Neuronal stem cell (in vitro differentiated cells): ENCODE data around the gene EHMT2.
A peak's percentile ranks its signal among the peaks of the same experiment; 100 is the strongest.

Experiments used
- DNase-seq: peaks from one replicate; pipeline ENCODE4 v3.0.0-alpha.2; 2013; ENCODE audit warnings: low spot score
- H2AFZ ChIP-seq: one replicate; pipeline ENCODE4 v1.6.1; 2013; ENCODE audit warnings: mild to moderate bottlenecking, low read length, inconsistent platforms
- H2AK5ac ChIP-seq: 2 replicates; pipeline ENCODE4 v1.6.1; 2013; ENCODE audit warnings: low read depth, mild to moderate bottlenecking, inconsistent platforms, low read length, moderate library complexity, mixed read lengths
- H2BK120ac ChIP-seq: 2 replicates; pipeline ENCODE4 v1.6.1; 2013; ENCODE audit warnings: low read depth, mild to moderate bottlenecking, inconsistent platforms, low read length, moderate library complexity, mixed read lengths
- H2BK12ac ChIP-seq: one replicate; pipeline ENCODE4 v1.6.1; 2013; ENCODE audit warnings: low read length, inconsistent platforms
- H2BK15ac ChIP-seq: 2 replicates; pipeline ENCODE4 v1.6.1; 2013; ENCODE audit warnings: mild to moderate bottlenecking, low read length, inconsistent platforms, mixed read lengths
- H2BK5ac ChIP-seq: one replicate; pipeline ENCODE4 v1.6.1; 2013; ENCODE audit warnings: inconsistent platforms, mild to moderate bottlenecking, low read length, moderate library complexity
- H3K14ac ChIP-seq: one replicate; pipeline ENCODE4 v1.6.1; 2013; ENCODE audit warnings: low read length, inconsistent platforms
- H3K18ac ChIP-seq: 2 replicates; pipeline ENCODE4 v1.6.1; 2013; ENCODE audit warnings: low read length, inconsistent platforms
- H3K23ac ChIP-seq: 2 replicates; pipeline ENCODE4 v1.6.1; 2013; ENCODE audit warnings: low read depth, mild to moderate bottlenecking, mixed read lengths, low read length, inconsistent platforms; ENCODE audit not compliant: poor library complexity
- H3K27ac ChIP-seq: replicated peaks from 3 replicates; pipeline ENCODE4 v1.5.1; 2013; ENCODE audit warnings: low read length, inconsistent platforms
- H3K27me3 ChIP-seq, 3 experiments: 2 replicates each; pipeline ENCODE4 v1.6.1; 2013; ENCODE audit warnings: low read length in 3 of 3, mild to moderate bottlenecking in 2 of 3, inconsistent platforms in 1 of 3, low read depth in 1 of 3, mixed read lengths in 1 of 3, moderate library complexity in 1 of 3; ENCODE audit not compliant: control insufficient read depth in 3 of 3, insufficient read depth in 3 of 3
- H3K36me3 ChIP-seq, 2 donors: replicated peaks in 1 of 2; 2 replicates each; pipeline ENCODE4 v1.6.1; 2013; ENCODE audit warnings: low read length in 2 of 2; ENCODE audit not compliant: control insufficient read depth in 2 of 2, insufficient read depth in 2 of 2
- H3K4ac ChIP-seq: 2 replicates; pipeline ENCODE4 v1.6.1; 2013; ENCODE audit warnings: inconsistent platforms, mild to moderate bottlenecking, low read length, moderate library complexity
- H3K4me1 ChIP-seq, 2 donors: 1 replicate in 1 of 2; 2 replicates in 1 of 2; pipeline ENCODE4 v1.6.1; 2013; ENCODE audit warnings: low read length in 2 of 2, low read depth in 1 of 2; ENCODE audit not compliant: control insufficient read depth in 2 of 2, insufficient read depth in 1 of 2
- H3K4me2 ChIP-seq: one replicate; pipeline ENCODE4 v1.6.1; 2013; ENCODE audit warnings: mild to moderate bottlenecking, low read length, inconsistent platforms; ENCODE audit not compliant: insufficient read depth, poor library complexity, severe bottlenecking
- H3K4me3 ChIP-seq, 2 donors: 2 replicates each; pipeline ENCODE4 v1.5.1; 2013; ENCODE audit warnings: low read length in 2 of 2, mild to moderate bottlenecking in 2 of 2, inconsistent platforms in 1 of 2, moderate library complexity in 1 of 2
- H3K79me1 ChIP-seq: one replicate; pipeline ENCODE4 v1.6.1; 2013; ENCODE audit warnings: low read depth, mild to moderate bottlenecking, inconsistent platforms, low read length, moderate library complexity
- H3K9ac ChIP-seq: one replicate; pipeline ENCODE4 v1.6.1; 2013; ENCODE audit warnings: mild to moderate bottlenecking, low read depth, low read length, inconsistent platforms; ENCODE audit not compliant: poor library complexity
- H3K9me3 ChIP-seq, 2 donors: replicated peaks in 1 of 2; 2 replicates each; pipeline versions ENCODE3 to v1.6.1; 2013; ENCODE audit warnings: low read length in 2 of 2, mild to moderate bottlenecking in 2 of 2, inconsistent platforms in 1 of 2, low read depth in 1 of 2, mixed read lengths in 1 of 2, moderate library complexity in 1 of 2; ENCODE audit not compliant: control insufficient read depth in 2 of 2, insufficient read depth in 1 of 2
- H4K8ac ChIP-seq: one replicate; pipeline ENCODE4 v1.6.1; 2013; ENCODE audit warnings: low read depth, mild to moderate bottlenecking, inconsistent platforms, low read length, moderate library complexity
- H4K91ac ChIP-seq: one replicate; pipeline ENCODE4 v1.6.1; 2013; ENCODE audit warnings: low read length, low read depth, mild to moderate bottlenecking, inconsistent platforms; ENCODE audit not compliant: poor library complexity
- WGBS, 2 donors: extraction: QIAGEN DNeasy Blood & Tissue Kit; methylation state at CpG; one replicate each; pipeline ENCODE4 v1.1.7; 2013; ENCODE audit warnings: missing lambda C conversion rate in 2 of 2, mixed read lengths in 1 of 2; ENCODE audit not compliant: insufficient read length in 2 of 2, insufficient replicate concordance in 1 of 2; ENCODE audit errors: extremely low coverage in 2 of 2; 5-methylcytosine and 5-hydroxymethylcytosine counted together

Gene EHMT2

DNA sequence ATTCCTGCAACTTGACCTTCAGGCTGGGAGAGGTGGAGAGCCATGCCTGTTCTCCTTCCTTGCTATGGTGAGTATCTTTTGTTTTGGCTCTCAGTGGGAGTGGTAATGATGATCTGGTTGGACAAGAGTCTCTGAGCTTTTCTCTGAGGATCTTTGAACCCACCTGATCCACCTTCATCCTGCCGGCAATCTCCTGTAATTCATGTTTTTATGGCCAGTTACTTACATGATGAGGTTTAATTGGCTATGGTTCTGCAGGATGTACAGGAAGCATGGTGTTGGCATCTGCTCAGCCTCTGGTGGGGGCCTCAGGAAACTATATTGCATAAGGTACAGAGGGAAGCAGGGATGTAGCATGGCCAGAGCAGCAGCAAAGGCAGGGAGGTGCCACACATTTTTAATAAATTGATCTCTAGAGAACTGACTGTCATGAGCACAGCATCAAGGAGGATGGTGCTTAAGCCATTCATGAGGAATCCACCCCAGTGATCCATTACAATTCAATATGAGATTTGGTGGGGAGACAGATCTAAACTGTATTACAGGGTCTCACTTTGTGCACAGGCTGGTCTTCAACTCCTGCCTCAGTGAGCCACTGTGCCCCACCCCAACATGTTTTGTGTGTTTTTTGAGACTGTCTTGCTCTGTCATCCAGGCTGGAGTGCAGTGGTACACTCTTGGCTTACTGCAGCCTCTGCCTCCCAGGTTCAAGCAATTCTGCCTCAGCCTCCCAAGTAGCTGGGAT, 60.0 kb downstream of the EHMT2 start:
- Histone ChIP-seq H3K36me3 (peaks cover 39 to 55% of the 10 kb centered on the region in 2 donors), H3K4ac (no peak overlapping the region)
- WGBS, 2 donors, result no CpG with 5 or more reads among the region's 1 CpG

GRCh38 chr6:31836474-31837368, 60.8 kb downstream of the EHMT2 start:
- H3K27ac ChIP-seq, result peak overlapping the region; percentile 34
- H2AFZ ChIP-seq, result no peak overlapping the region
- H3K9ac ChIP-seq, result no peak overlapping the region
- WGBS, 2 donors, result no CpG with 5 or more reads among the region's 12 CpGs
- H2BK15ac ChIP-seq, result no peak overlapping the region
- no peak overlapping the region for H4K8ac ChIP-seq
- no peak overlapping the region for H3K23ac ChIP-seq
- peak overlapping the region; percentile 73 to 92 for H3K4me3 ChIP-seq
- H2BK5ac ChIP-seq, result no peak overlapping the region
- no peak overlapping the region for H3K4ac ChIP-seq
- peaks cover 4 to 16% of the 10 kb centered on the region in 2 donors for H3K4me1 ChIP-seq
- no peak overlapping the region for H2BK12ac ChIP-seq
- H3K36me3 ChIP-seq, result peaks cover 37 to 55% of the 10 kb centered on the region in 2 donors
- no peak overlapping the region for H2BK120ac ChIP-seq
- no peak overlapping the region for H4K91ac ChIP-seq
- peaks cover 8% of the 10 kb centered on the region for H3K79me1 ChIP-seq
- no peaks in the 10 kb centered on the region for H3K27me3 ChIP-seq
- H3K14ac ChIP-seq, result no peak overlapping the region
- no peak overlapping the region for H2AK5ac ChIP-seq
- DNase-seq, result no peak
- peaks cover 0 to 3% of the 10 kb centered on the region in 2 donors for H3K9me3 ChIP-seq
- H3K4me2 ChIP-seq, result peak overlapping the region; percentile 60
- no peak overlapping the region for H3K18ac ChIP-seq

More for the DNA sequence above, 60.0 kb downstream of the EHMT2 start:
- Histone ChIP-seq H3K9ac (no peak overlapping the region), H3K79me1 (peaks cover 8% of the 10 kb centered on the region), H3K4me3 (peak overlapping the region in 1 of 2 donors; percentile 92), H2BK120ac (no peak overlapping the region), H3K27me3 (no peaks in the 10 kb centered on the region), H4K8ac (no peak overlapping the region), H3K23ac (no peak overlapping the region), H3K4me2 (peak overlapping the region; percentile 23), H2BK15ac (no peak overlapping the region), H2AK5ac (no peak overlapping the region), H2BK5ac (no peak overlapping the region), H3K27ac (no peak overlapping the region), H3K14ac (no peak overlapping the region), H4K91ac (no peak overlapping the region), H2AFZ (no peak overlapping the region), H3K9me3 (peaks cover 0 to 3% of the 10 kb centered on the region in 2 donors), H3K4me1 (peaks cover 4 to 16% of the 10 kb centered on the region in 2 donors), H3K18ac (no peak overlapping the region), H2BK12ac (no peak overlapping the region)
- DNase-seq, result no peak

- WGBS, 2 donors, result no CpG with 5 or more reads among the region's 14 CpGs
These were observed 61.4 kb downstream of the EHMT2 start for GRCh38 chr6:31836047-31836473.

More at GRCh38 chr6:31836047-31836473, 61.4 kb downstream of the EHMT2 start:
- no peak overlapping the region for H4K91ac ChIP-seq
- no peak overlapping the region for H4K8ac ChIP-seq
- peak overlapping the region; percentile 73 to 92 for H3K4me3 ChIP-seq
- peak overlapping the region; percentile 34 for H3K27ac ChIP-seq
- H3K27me3 ChIP-seq, result no peaks in the 10 kb centered on the region
- peak overlapping the region; percentile 60 for H3K4me2 ChIP-seq
- peaks cover 8% of the 10 kb centered on the region for H3K79me1 ChIP-seq
- H2BK5ac ChIP-seq, result no peak overlapping the region
- H2AK5ac ChIP-seq, result no peak overlapping the region
- peaks cover 0 to 3% of the 10 kb centered on the region in 2 donors for H3K9me3 ChIP-seq
- H2BK12ac ChIP-seq, result no peak overlapping the region
- no peak for DNase-seq
- H3K9ac ChIP-seq, result peak overlapping the region; percentile 55
- H3K4ac ChIP-seq, result no peak overlapping the region
- no peak overlapping the region for H2BK120ac ChIP-seq
- no peak overlapping the region for H2AFZ ChIP-seq
- no peak overlapping the region for H3K14ac ChIP-seq
- no peak overlapping the region for H3K18ac ChIP-seq
- H3K36me3 ChIP-seq, result peaks cover 37 to 58% of the 10 kb centered on the region in 2 donors
- no peak overlapping the region for H2BK15ac ChIP-seq
- H3K4me1 ChIP-seq, result peaks cover 4 to 16% of the 10 kb centered on the region in 2 donors
- H3K23ac ChIP-seq, result no peak overlapping the region
